Neural progenitor cell (in vitro differentiated cells): ENCODE results near the gene LTBP1. TPM values are rescaled to one million over a fixed set of nuclear protein-coding genes. Genes with fewer than 3 reads are reported as not detected.

Experiments
- DNase-seq: peaks from one replicate; pipeline ENCODE4 v3.0.0-alpha.2; 2016; ENCODE audit warnings: low spot score
- H2AFZ ChIP-seq: fragments of 200-600 bp; sonication (generic); replicated peaks from 2 replicates; pipeline ENCODE4 v1.6.1; 2016; ENCODE audit warnings: antibody characterized with exemption
- H3F3A ChIP-seq: fragments of 200-600 bp; sonication (generic); 2 replicates; pipeline ENCODE4 v1.6.1; 2016; ENCODE audit warnings: antibody characterized with exemption, low read depth
- H3K27ac ChIP-seq: fragments of 200-600 bp; sonication (generic); 2 replicates; pipeline ENCODE4 v1.5.1; 2016; ENCODE audit warnings: mild to moderate bottlenecking
- H3K27me3 ChIP-seq: fragments of 200-600 bp; sonication (generic); 2 replicates; pipeline ENCODE4 v1.6.1; 2016; ENCODE audit warnings: mild to moderate bottlenecking, moderate library complexity
- H3K36me3 ChIP-seq: fragments of 200-600 bp; sonication (generic); 2 replicates; pipeline ENCODE4 v1.5.1; 2016
- H3K4me1 ChIP-seq: fragments of 200-600 bp; sonication (generic); 2 replicates; pipeline ENCODE4 v1.6.1; 2016; ENCODE audit warnings: mixed run types
- H3K4me2 ChIP-seq: fragments of 200-600 bp; sonication (generic); 2 replicates; pipeline ENCODE4 v1.6.1; 2016
- H3K4me3 ChIP-seq: fragments of 200-600 bp; sonication (generic); 2 replicates; pipeline ENCODE4 v1.5.1; 2016
- H3K79me2 ChIP-seq: fragments of 200-600 bp; sonication (generic); 2 replicates; pipeline ENCODE4 v1.6.1; 2016; ENCODE audit warnings: low read depth
- H3K9ac ChIP-seq: fragments of 200-600 bp; sonication (generic); 2 replicates; pipeline ENCODE4 v1.6.1; 2016
- H3K9me3 ChIP-seq: fragments of 200-600 bp; sonication (generic); 2 replicates; pipeline ENCODE4 v1.5.1; 2016; ENCODE audit warnings: low read depth
- H4K20me1 ChIP-seq: fragments of 200-600 bp; sonication (generic); 2 replicates; pipeline ENCODE4 v1.6.1; 2016; ENCODE audit warnings: low read depth
- H3K27ac Mint-ChIP-seq: 3 replicates; pipeline ENCODE4 v1.8.0; 2021; ENCODE audit warnings: mixed read lengths
- H3K27me3 Mint-ChIP-seq: 2 replicates; pipeline ENCODE4 v1.8.0; 2022; ENCODE audit warnings: low read depth, mild to moderate bottlenecking, inconsistent platforms, moderate library complexity, mixed read lengths; ENCODE audit not compliant: insufficient read depth
- H3K36me3 Mint-ChIP-seq: 3 replicates; pipeline ENCODE4 v1.8.0; 2021; ENCODE audit warnings: mixed read lengths
- H3K4me1 Mint-ChIP-seq: 3 replicates; pipeline ENCODE4 v1.8.0; 2021; ENCODE audit warnings: mixed read lengths
- H3K4me3 Mint-ChIP-seq: 3 replicates; pipeline ENCODE4 v1.8.0; 2021; ENCODE audit warnings: mild to moderate bottlenecking, moderate library complexity, mixed read lengths
- H3K9me3 Mint-ChIP-seq: 3 replicates; pipeline ENCODE4 v1.8.0; 2020; ENCODE audit warnings: mixed read lengths
- EZH2 ChIP-seq: fragments of 200-600 bp; sonication (generic); IDR thresholded peaks from 2 replicates; pipeline ENCODE4 v1.6.1; 2017; ENCODE audit warnings: antibody characterized with exemption, mild to moderate bottlenecking, moderate library complexity
- EZH2phosphoT487 ChIP-seq: fragments of 200-600 bp; sonication (generic); IDR thresholded peaks from 2 replicates; pipeline ENCODE4 v1.6.1; 2017; ENCODE audit warnings: antibody characterized with exemption
- total RNA-seq: library from RNA; depleted of rRNA; stranded (reverse); fragments of >200 nt; gene quantifications from 2 replicates; pipeline ENCODE4 v1.2.3, GENCODE V29; 2015; ENCODE audit warnings: low replicate concordance
- TF ChIP-seq, protein P1 (sequence below): fragments of 200-600 bp; sonication (generic); IDR thresholded peaks from 2 replicates; pipeline ENCODE4 v1.5.1; 2017; ENCODE audit warnings: antibody characterized with exemption, mild to moderate bottlenecking

The LTBP1 gene
- total RNA-seq, 1 donor from 2014 or later, result 50.5 TPM

- H3F3A ChIP-seq, result no peaks in the 10 kb centered on the region
- Mint-ChIP-seq H3K27ac (no peak overlapping the region), H3K4me1 (peaks cover 21% of the 10 kb centered on the region), H3K4me3 (no peak overlapping the region), H3K36me3 (peaks cover 1% of the 10 kb centered on the region), H3K27me3 (no peaks in the 10 kb centered on the region), H3K9me3 (peaks cover 5% of the 10 kb centered on the region)
- no peak overlapping the region for H3K27ac ChIP-seq
- no peak overlapping the region for H3K4me2 ChIP-seq
- H3K9me3 ChIP-seq, result no peaks in the 10 kb centered on the region
- no peaks in the 10 kb centered on the region for H3K79me2 ChIP-seq
- H3K4me3 ChIP-seq, result no peak overlapping the region
- no peak for TF ChIP-seq EZH2
- TF ChIP-seq, protein P1, sequence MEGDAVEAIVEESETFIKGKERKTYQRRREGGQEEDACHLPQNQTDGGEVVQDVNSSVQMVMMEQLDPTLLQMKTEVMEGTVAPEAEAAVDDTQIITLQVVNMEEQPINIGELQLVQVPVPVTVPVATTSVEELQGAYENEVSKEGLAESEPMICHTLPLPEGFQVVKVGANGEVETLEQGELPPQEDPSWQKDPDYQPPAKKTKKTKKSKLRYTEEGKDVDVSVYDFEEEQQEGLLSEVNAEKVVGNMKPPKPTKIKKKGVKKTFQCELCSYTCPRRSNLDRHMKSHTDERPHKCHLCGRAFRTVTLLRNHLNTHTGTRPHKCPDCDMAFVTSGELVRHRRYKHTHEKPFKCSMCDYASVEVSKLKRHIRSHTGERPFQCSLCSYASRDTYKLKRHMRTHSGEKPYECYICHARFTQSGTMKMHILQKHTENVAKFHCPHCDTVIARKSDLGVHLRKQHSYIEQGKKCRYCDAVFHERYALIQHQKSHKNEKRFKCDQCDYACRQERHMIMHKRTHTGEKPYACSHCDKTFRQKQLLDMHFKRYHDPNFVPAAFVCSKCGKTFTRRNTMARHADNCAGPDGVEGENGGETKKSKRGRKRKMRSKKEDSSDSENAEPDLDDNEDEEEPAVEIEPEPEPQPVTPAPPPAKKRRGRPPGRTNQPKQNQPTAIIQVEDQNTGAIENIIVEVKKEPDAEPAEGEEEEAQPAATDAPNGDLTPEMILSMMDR, result no peak
- no peak overlapping the region for H2AFZ ChIP-seq
- no peaks in the 10 kb centered on the region for H4K20me1 ChIP-seq
- peaks cover 10% of the 10 kb centered on the region for H3K4me1 ChIP-seq
- DNase-seq, result no peak
- H3K27me3 ChIP-seq, result no peaks in the 10 kb centered on the region
- H3K36me3 ChIP-seq, result no peaks in the 10 kb centered on the region
- H3K9ac ChIP-seq, result no peak overlapping the region
These were observed 116.0 kb downstream of the LTBP1 start for GRCh38 chr2:33062665-33063250.

DNA sequence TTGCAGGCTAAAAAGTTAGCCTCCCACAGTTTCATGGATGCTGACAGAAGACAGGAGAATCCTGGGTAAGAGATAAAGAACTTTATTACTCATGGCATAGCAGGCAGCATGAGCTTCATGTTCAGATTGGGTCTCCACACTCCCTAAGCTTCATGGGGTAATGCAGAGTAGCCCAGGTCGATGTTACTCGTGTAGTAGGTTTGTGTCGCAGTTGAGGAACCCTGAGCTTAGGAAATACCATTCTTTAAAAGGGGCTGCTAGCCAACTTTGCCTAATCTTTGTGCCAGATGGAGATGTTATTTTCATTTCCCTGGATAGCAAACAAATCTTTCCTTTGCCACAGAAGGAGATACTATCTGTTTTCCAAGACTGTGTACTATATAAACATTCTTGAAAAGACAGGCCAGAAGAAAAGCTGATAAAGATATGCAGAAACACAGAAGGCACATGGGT lies 117.6 kb downstream of the LTBP1 start:
- Mint-ChIP-seq H3K4me3 (no peak overlapping the region), H3K27me3 (no peaks in the 10 kb centered on the region), H3K36me3 (peaks cover 1% of the 10 kb centered on the region), H3K27ac (no peak overlapping the region), H3K9me3 (peaks cover 5% of the 10 kb centered on the region), H3K4me1 (peaks cover 10% of the 10 kb centered on the region)
- Histone ChIP-seq H3K36me3 (no peaks in the 10 kb centered on the region), H2AFZ (no peak overlapping the region), H3K79me2 (no peaks in the 10 kb centered on the region), H3K27me3 (no peaks in the 10 kb centered on the region), H4K20me1 (no peaks in the 10 kb centered on the region), H3K4me3 (no peak overlapping the region), H3K27ac (no peak overlapping the region), H3F3A (no peaks in the 10 kb centered on the region), H3K4me1 (peaks cover 4% of the 10 kb centered on the region), H3K4me2 (no peak overlapping the region), H3K9me3 (no peaks in the 10 kb centered on the region), H3K9ac (no peak overlapping the region)
- TF ChIP-seq EZH2 (no peak), EZH2phosphoT487 (no peak)
- TF ChIP-seq, protein P1, result no peak
- no peak for DNase-seq

GRCh38 chr2:33067598-33067997 lies 120.8 kb downstream of the LTBP1 start:
- Mint-ChIP-seq H3K4me3 (no peak overlapping the region), H3K27me3 (no peaks in the 10 kb centered on the region), H3K9me3 (peaks cover 3% of the 10 kb centered on the region), H3K36me3 (peaks cover 1% of the 10 kb centered on the region), H3K27ac (no peak overlapping the region), H3K4me1 (peaks cover 5% of the 10 kb centered on the region)
- no peak overlapping the region for H3K27ac ChIP-seq
- H3K79me2 ChIP-seq, result no peaks in the 10 kb centered on the region
- no peak overlapping the region for H3K9ac ChIP-seq
- H3K4me1 ChIP-seq, result no peaks in the 10 kb centered on the region
- no peaks in the 10 kb centered on the region for H3K27me3 ChIP-seq
- H3K4me2 ChIP-seq, result no peak overlapping the region
- no peak for TF ChIP-seq EZH2
- TF ChIP-seq EZH2phosphoT487, result no peak
- H3K36me3 ChIP-seq, result no peaks in the 10 kb centered on the region
- no peaks in the 10 kb centered on the region for H3K9me3 ChIP-seq
- no peaks in the 10 kb centered on the region for H4K20me1 ChIP-seq
- DNase-seq, result no peak
- H3K4me3 ChIP-seq, result no peak overlapping the region
- no peak overlapping the region for H2AFZ ChIP-seq
- no peaks in the 10 kb centered on the region for H3F3A ChIP-seq

DNA sequence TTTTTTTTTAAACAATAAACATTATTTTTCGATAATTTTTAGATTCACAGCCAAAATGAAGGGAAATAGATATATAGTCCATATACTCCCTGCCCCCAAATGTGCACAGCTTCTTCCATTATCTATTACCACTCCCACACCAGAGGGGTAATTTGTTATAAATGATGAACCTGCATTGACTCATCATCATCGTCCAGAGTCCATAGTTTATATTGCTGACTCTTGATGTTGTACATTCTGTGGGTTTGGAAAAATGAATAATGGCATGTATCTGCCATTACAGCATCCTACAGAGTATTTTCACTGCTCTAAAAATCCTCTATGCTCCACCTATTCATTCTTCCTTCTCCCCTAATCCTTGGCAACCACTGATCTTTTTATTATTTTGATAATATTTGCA lies 121.5 kb downstream of the LTBP1 start:
- H3K4me1 Mint-ChIP-seq, result peaks cover 5% of the 10 kb centered on the region
- H3K36me3 Mint-ChIP-seq, result peaks cover 1% of the 10 kb centered on the region
- H3K4me3 ChIP-seq, result no peak overlapping the region
- no peaks in the 10 kb centered on the region for H3K9me3 ChIP-seq
- H3K4me3 Mint-ChIP-seq, result no peak overlapping the region
- no peak for DNase-seq
- no peaks in the 10 kb centered on the region for H3K4me1 ChIP-seq
- TF ChIP-seq EZH2 (no peak), EZH2phosphoT487 (no peak)
- TF ChIP-seq, protein P1, result no peak
- no peaks in the 10 kb centered on the region for H3K27me3 Mint-ChIP-seq
- no peaks in the 10 kb centered on the region for H3K27me3 ChIP-seq
- H2AFZ ChIP-seq, result no peak overlapping the region
- no peaks in the 10 kb centered on the region for H3K79me2 ChIP-seq
- H3K4me2 ChIP-seq, result no peak overlapping the region
- no peaks in the 10 kb centered on the region for H3F3A ChIP-seq
- H3K27ac ChIP-seq, result no peak overlapping the region
- no peaks in the 10 kb centered on the region for H4K20me1 ChIP-seq
- H3K36me3 ChIP-seq, result no peaks in the 10 kb centered on the region
- no peak overlapping the region for H3K27ac Mint-ChIP-seq
- H3K9me3 Mint-ChIP-seq, result peaks cover 3% of the 10 kb centered on the region
- no peak overlapping the region for H3K9ac ChIP-seq
